Kidney (tissue), 14 donors: ENCODE data around the gene TMEM154. TPM values are rescaled to one million over a fixed set of nuclear protein-coding genes. Genes with fewer than 3 reads are reported as not detected.

Experiments used
- DNase-seq, 5 donors: peaks; one replicate each; pipeline ENCODE4 v3.0.0-alpha.2; 2013 to 2020
- FAIRE-seq: peaks from 2 replicates; lab custom pipeline; 2012; peaks lifted over from hg19 to GRCh38; lab: Jason Lieb, UNC
- H3K27ac ChIP-seq, 2 donors: one replicate each; pipeline ENCODE4 v1.7.0; 2013; ENCODE audit warnings: low read depth in 2 of 2, low read length in 2 of 2, inconsistent platforms in 1 of 2
- H3K27me3 ChIP-seq: one replicate; pipeline ENCODE4 v1.7.1; 2013; ENCODE audit warnings: low read length, inconsistent platforms; ENCODE audit not compliant: control insufficient read depth, insufficient read depth
- H3K36me3 ChIP-seq, 3 donors: one replicate each; pipeline versions ENCODE4 v1.7.0 to v1.7.1; 2013; ENCODE audit warnings: low read length in 3 of 3, control low read depth in 1 of 3, inconsistent platforms in 1 of 3; ENCODE audit not compliant: insufficient read depth in 3 of 3, control insufficient read depth in 2 of 3
- H3K4me1 ChIP-seq, 3 donors: one replicate each; pipeline versions ENCODE4 v1.7.0 to v1.7.1; 2013; ENCODE audit warnings: low read length in 3 of 3, inconsistent platforms in 1 of 3, low read depth in 1 of 3; ENCODE audit not compliant: control insufficient read depth in 2 of 3, insufficient read depth in 2 of 3
- H3K4me3 ChIP-seq, 3 donors: one replicate each; pipeline versions ENCODE4 v1.7.0 to v1.8.1; 2013; ENCODE audit warnings: low read length in 3 of 3, control low read depth in 1 of 3, inconsistent platforms in 1 of 3
- H3K9ac ChIP-seq, 3 donors: one replicate each; pipeline versions ENCODE4 v1.7.0 to v1.7.1; 2013; ENCODE audit warnings: low read length in 3 of 3, control low read depth in 1 of 3, inconsistent platforms in 1 of 3
- H3K9me3 ChIP-seq, 3 donors: one replicate each; pipeline versions ENCODE4 v1.7.0 to v1.7.1; 2013; ENCODE audit warnings: low read length in 3 of 3, control low read depth in 1 of 3, inconsistent platforms in 1 of 3; ENCODE audit not compliant: control insufficient read depth in 2 of 3, insufficient read depth in 1 of 3
- intact Hi-C: fragments of 100-400 bp; cut with DNase I; formaldehyde crosslinking; loops from one replicate; pipeline ENCODE4 v1.11.1; 2022
- polyA plus RNA-seq: library from polyadenylated mRNA; stranded (reverse); fragments of 350-450 nt; fragmentation: Illumina TruSeq; extraction: RNeasy Lipid Tissue Mini Kit (QIAGEN cat#74804); gene quantifications from one replicate; pipeline ENCODE4 v1.2.3, GENCODE V29; 2014; ENCODE audit warnings: low read depth, low replicate concordance; ENCODE audit not compliant: insufficient read depth
- total RNA-seq: library from RNA; stranded (reverse); fragmentation: NEBNext Ultra II Directional; extraction: Animal tissue kit (Norgen Biotek cat#: 25700); gene quantifications from one replicate; pipeline ENCODE4 v1.2.1, GENCODE V29; 2021
- TF ChIP-seq, protein P1 (sequence below): IDR thresholded peaks from 3 replicates; pipeline ENCODE4 v1.5.1; 2012; ENCODE audit warnings: mild to moderate bottlenecking, moderate library complexity, borderline replicate concordance; ENCODE audit not compliant: insufficient read depth; ENCODE audit errors: extremely low read depth
- donor health status: control.
- donor health status: control.
- donor health status: control.
- donor health status: control.
- donor health status: control.
- donor health status: DM: yes; HTN: yes; CAD: no.
- donor health status: Normal renal cell carcinoma (clear cell type).

The TMEM154 gene
- total and polyA plus RNA-seq, 2 donors from 2014 or later, result 0.09 to 11.0 TPM

DNA sequence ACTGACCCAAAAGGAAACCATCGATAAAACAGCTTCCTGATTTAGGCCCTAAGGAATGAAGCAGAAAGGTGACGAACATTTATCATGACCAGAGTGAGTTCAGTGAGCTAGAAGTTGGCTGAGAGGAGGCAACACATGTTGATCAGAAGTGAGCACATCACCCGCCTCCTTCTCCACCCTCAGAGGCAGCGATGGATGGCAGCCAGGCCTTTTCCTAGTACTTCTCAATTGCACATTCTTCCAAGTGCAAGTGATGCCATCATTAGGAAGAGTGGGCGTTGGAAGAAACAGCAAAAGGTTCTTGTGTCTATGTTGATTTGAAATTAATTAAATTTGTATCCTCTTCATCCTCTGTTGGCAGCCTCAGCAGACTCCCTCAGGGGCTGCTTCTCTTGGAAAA is 51.7 kb downstream of the TMEM154 start:
- TF ChIP-seq, protein P1, sequence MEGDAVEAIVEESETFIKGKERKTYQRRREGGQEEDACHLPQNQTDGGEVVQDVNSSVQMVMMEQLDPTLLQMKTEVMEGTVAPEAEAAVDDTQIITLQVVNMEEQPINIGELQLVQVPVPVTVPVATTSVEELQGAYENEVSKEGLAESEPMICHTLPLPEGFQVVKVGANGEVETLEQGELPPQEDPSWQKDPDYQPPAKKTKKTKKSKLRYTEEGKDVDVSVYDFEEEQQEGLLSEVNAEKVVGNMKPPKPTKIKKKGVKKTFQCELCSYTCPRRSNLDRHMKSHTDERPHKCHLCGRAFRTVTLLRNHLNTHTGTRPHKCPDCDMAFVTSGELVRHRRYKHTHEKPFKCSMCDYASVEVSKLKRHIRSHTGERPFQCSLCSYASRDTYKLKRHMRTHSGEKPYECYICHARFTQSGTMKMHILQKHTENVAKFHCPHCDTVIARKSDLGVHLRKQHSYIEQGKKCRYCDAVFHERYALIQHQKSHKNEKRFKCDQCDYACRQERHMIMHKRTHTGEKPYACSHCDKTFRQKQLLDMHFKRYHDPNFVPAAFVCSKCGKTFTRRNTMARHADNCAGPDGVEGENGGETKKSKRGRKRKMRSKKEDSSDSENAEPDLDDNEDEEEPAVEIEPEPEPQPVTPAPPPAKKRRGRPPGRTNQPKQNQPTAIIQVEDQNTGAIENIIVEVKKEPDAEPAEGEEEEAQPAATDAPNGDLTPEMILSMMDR, result no peak
- no peaks in the 10 kb centered on the region for H3K4me1 ChIP-seq
- no peak overlapping the region for H3K4me3 ChIP-seq
- intact Hi-C loops, result no loop called here
- H3K27me3 ChIP-seq, result no peaks in the 10 kb centered on the region
- FAIRE-seq (no peak), DNase-seq (no peak)
- H3K27ac ChIP-seq, result no peak overlapping the region
- no peak overlapping the region for H3K9ac ChIP-seq
- no peaks in the 10 kb centered on the region for H3K9me3 ChIP-seq
- no peaks in the 10 kb centered on the region for H3K36me3 ChIP-seq

DNA sequence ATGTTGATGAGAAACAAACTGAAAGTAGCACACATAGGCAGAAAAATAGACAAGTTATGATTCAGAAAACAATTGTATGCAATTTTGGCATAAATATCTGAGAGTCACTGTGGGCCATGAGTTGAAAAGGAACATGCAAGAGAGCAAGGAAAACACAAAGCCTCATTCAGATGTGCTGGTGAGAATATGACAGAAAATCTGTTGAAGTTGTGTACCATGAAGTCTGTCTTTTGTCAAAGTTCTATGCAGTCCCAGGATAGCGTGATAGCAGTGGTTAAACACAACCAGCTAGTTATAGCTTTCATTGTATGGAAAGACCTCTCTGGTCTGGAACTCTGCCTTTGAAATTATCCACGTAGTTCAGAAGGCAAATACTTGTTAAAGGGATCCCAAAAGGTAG is 53.0 kb downstream of the TMEM154 start:
- TF ChIP-seq, protein P1, result no peak
- Histone ChIP-seq H3K4me3 (no peak overlapping the region), H3K27ac (no peak overlapping the region), H3K9ac (no peak overlapping the region), H3K4me1 (no peaks in the 10 kb centered on the region), H3K9me3 (no peaks in the 10 kb centered on the region), H3K27me3 (no peaks in the 10 kb centered on the region), H3K36me3 (no peaks in the 10 kb centered on the region)
- DNase-seq, result no peak
- FAIRE-seq, result no peak
- intact Hi-C loops, result no loop called here

DNA sequence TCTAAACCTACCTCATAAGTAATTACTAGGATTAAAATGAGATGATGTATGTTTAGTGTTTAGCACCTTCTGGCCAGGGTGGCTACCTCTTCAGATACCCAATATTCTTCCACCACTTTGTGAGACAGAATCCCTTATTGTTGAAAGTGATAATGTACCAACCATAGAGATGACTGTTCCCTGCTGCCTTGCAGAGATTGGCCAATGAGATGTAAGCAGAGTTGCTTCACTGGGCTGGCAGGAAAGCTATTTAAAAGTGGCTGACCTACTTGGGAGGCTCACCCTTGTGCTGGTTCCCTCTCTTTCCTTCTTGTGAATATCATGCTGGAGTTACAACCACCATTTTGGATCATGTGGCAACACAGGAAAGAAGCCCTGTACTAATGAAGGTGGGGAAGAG is 58.9 kb downstream of the TMEM154 start:
- Histone ChIP-seq H3K27ac (no peak overlapping the region), H3K36me3 (no peaks in the 10 kb centered on the region), H3K4me1 (no peaks in the 10 kb centered on the region), H3K27me3 (no peaks in the 10 kb centered on the region), H3K9me3 (no peaks in the 10 kb centered on the region), H3K9ac (no peak overlapping the region), H3K4me3 (no peak overlapping the region)
- TF ChIP-seq, protein P1, result no peak
- intact Hi-C loops, result no loop called here
- DNase-seq, result no peak
- FAIRE-seq, result no peak

DNA sequence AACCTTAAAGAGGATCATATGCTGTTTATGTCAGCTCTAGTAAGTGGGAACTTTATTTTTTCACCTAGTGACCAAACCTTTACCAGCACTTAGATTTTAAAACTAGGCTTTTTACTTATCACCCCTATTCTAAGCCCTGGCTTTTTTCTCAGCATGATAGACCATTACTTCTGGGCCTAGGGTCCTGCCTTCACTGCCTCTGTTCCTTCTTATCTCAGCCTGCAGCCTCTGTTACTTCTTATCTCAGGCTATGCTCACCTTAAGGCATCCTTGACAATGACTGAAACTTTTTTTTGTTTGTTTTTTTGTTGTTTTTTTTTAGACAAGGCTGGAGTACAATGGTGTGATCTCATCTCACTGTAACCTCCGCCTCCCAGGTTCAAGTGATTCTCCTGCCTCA is 59.6 kb downstream of the TMEM154 start:
- intact Hi-C loops, result no loop called here
- no peak overlapping the region for H3K4me3 ChIP-seq
- DNase-seq (no peak), FAIRE-seq (no peak)
- H3K27ac ChIP-seq, result no peak overlapping the region
- no peaks in the 10 kb centered on the region for H3K36me3 ChIP-seq
- no peaks in the 10 kb centered on the region for H3K27me3 ChIP-seq
- H3K4me1 ChIP-seq, result no peaks in the 10 kb centered on the region
- H3K9ac ChIP-seq, result no peak overlapping the region
- no peaks in the 10 kb centered on the region for H3K9me3 ChIP-seq
- TF ChIP-seq, protein P1, result no peak
